Vagina (tissue), 2 donors: Measurements from ENCODE around the gene NEDD4.

Source experiments
- CTCF ChIP-seq, 3 experiments: fragments of 450-650 bp in 2 of 3; fragments of 200-600 bp in 1 of 3; sonication (generic) in 1 of 3; IDR thresholded peaks; one replicate each; pipeline ENCODE4 v1.5.1; 2017 to 2019; ENCODE audit warnings: antibody characterized with exemption in 3 of 3, mild to moderate bottlenecking in 2 of 3, moderate library complexity in 2 of 3
- POLR2A ChIP-seq, 2 donors: fragments of 450-650 bp; IDR thresholded peaks; one replicate each; pipeline ENCODE4 v1.6.1; 2017; ENCODE audit warnings: antibody characterized with exemption in 2 of 2, mild to moderate bottlenecking in 2 of 2, moderate library complexity in 2 of 2

- TF ChIP-seq CTCF (IDR thresholded peaks at IDR 0.05) (no peak), POLR2A (IDR thresholded peaks at IDR 0.05) (no peak)
Observed at GRCh38 chr15:55942332-55942731, 51.1 kb downstream of the NEDD4 start.
